CD8-positive, alpha-beta memory T cell (primary cell): ENCODE results near the gene ZBTB48. TPM values are rescaled to one million over a fixed set of nuclear protein-coding genes. Genes with fewer than 3 reads are reported as not detected.
"Not testable (repeated sequence)": the region's sequence is repeated elsewhere in the genome, so short reads cannot be mapped to it uniquely, and the experiment has no call there.

ENCODE experiments used
- CTCF ChIA-PET: fragments of 350-600 bp; sonication (Branson Sonifier 250); formaldehyde crosslinking; loops from one replicate; lab custom pipeline; 2021; ENCODE audit warnings: antibody characterized with exemption; lab: Charles Lee
- POLR2A ChIA-PET: fragments of 350-600 bp; sonication (Branson Sonifier 250); formaldehyde crosslinking; loops from one replicate; lab custom pipeline; 2021; ENCODE audit warnings: antibody characterized with exemption; lab: Charles Lee
- DNase-seq, 5 donors: peaks; one replicate each; pipeline versions ENCODE4 v3.0.0 to v3.0.0-alpha.2; 2020 to 2022; ENCODE audit warnings: mixed read lengths in 1 of 5
- H3K27ac ChIP-seq: one replicate; pipeline ENCODE4 v1.7.0; 2013; ENCODE audit warnings: low read depth, mild to moderate bottlenecking, low read length, moderate library complexity
- H3K27me3 ChIP-seq: 2 replicates; pipeline ENCODE4 v1.7.0; 2013; ENCODE audit warnings: low read length, mild to moderate bottlenecking; ENCODE audit not compliant: insufficient read depth, poor library complexity, severe bottlenecking
- H3K36me3 ChIP-seq: 2 replicates; pipeline ENCODE4 v1.7.0; 2013; ENCODE audit warnings: mild to moderate bottlenecking, low read length, moderate library complexity; ENCODE audit not compliant: insufficient read depth
- H3K4me1 ChIP-seq: 2 replicates; pipeline ENCODE4 v1.7.0; 2013; ENCODE audit warnings: mild to moderate bottlenecking, low read length, moderate library complexity; ENCODE audit not compliant: insufficient read depth
- H3K4me3 ChIP-seq: 2 replicates; pipeline ENCODE4 v1.7.0; 2013; ENCODE audit warnings: mild to moderate bottlenecking, low read length
- H3K9me3 ChIP-seq: 2 replicates; pipeline ENCODE4 v1.7.0; 2013; ENCODE audit warnings: mild to moderate bottlenecking, low read length
- H3K27ac Mint-ChIP-seq, 8 donors: one replicate each; pipeline ENCODE4 v1.8.0; 2020 to 2021; ENCODE audit warnings: mixed read lengths in 8 of 8, mild to moderate bottlenecking in 6 of 8, inconsistent platforms in 3 of 8, moderate library complexity in 3 of 8
- H3K27me3 Mint-ChIP-seq, 2 donors: one replicate each; pipeline ENCODE4 v1.8.0; 2020 to 2021; ENCODE audit warnings: mixed read lengths in 2 of 2, mild to moderate bottlenecking in 1 of 2, moderate library complexity in 1 of 2
- H3K36me3 Mint-ChIP-seq, 3 donors: one replicate each; pipeline ENCODE4 v1.8.0; 2020 to 2021; ENCODE audit warnings: mixed read lengths in 3 of 3, inconsistent platforms in 1 of 3, mild to moderate bottlenecking in 1 of 3
- H3K4me1 Mint-ChIP-seq, 3 donors: one replicate each; pipeline ENCODE4 v1.8.0; 2020 to 2021; ENCODE audit warnings: mixed read lengths in 3 of 3, inconsistent platforms in 1 of 3, mild to moderate bottlenecking in 1 of 3
- H3K4me3 Mint-ChIP-seq, 7 donors: one replicate each; pipeline ENCODE4 v1.8.0; 2020 to 2021; ENCODE audit warnings: mixed read lengths in 7 of 7, mild to moderate bottlenecking in 6 of 7, moderate library complexity in 4 of 7, inconsistent platforms in 2 of 7
- H3K9me3 Mint-ChIP-seq, 5 donors: one replicate each; pipeline ENCODE4 v1.8.0; 2020 to 2022; ENCODE audit warnings: mixed read lengths in 5 of 5, mild to moderate bottlenecking in 3 of 5, moderate library complexity in 2 of 5, inconsistent platforms in 1 of 5
- polyA plus RNA-seq: library from polyadenylated mRNA; unstranded; fragments of 300-500 nt; fragmentation: Illumina TruSeq; gene quantifications from one replicate; pipeline ENCODE4 v1.2.3, GENCODE V29; 2021
- total RNA-seq, 2 experiments: library from RNA; stranded (reverse); gene quantifications; one replicate each; pipeline ENCODE4 v1.2.3, GENCODE V29; 2021

The ZBTB48 gene
- total and polyA plus RNA-seq, 3 experiments from 2014 or later: 24.1 to 31.7 (median 25.0) TPM

DNA sequence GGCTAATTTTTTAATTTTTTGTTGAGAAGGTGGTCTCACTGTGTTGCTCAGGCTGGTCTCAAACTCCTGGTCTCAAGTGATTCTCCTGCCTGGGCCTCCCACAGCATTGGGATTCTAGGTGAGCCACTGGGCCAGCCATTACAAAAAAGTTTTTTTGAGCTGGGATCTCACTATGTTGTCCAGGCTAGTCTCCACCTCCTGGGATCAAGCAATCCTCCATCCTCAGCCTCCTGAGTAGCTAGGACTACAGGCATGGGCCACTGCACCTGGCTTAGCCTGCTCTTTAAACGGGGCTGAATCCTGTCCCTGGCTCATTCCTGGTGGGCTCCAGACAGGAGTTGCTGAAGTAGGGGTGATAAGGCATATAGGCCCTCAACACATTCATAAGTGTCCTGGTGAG lies 22.2 kb upstream of the ZBTB48 start:
- H3K4me3 Mint-ChIP-seq: peak overlapping the region in 1 of 7 donors; percentile 28
- peaks cover 11 to 14% (median 12%) of the 10 kb centered on the region in 3 donors for H3K4me1 Mint-ChIP-seq
- no peak for DNase-seq
- ChIA-PET CTCF (interaction anchor here (1.0 to 2.0 kb wide), 3 partner anchors 45 to 89 kb away, joined by 3 to 5 read pairs (median 3); partner anchors contain the start of gene KLHL21), POLR2A (interaction anchor here (0.5 to 0.7 kb wide), 2 partner anchors 46 to 64 kb away, joined by 3 to 7 read pairs; no protein-coding TSS in a partner anchor)
- Histone ChIP-seq H3K36me3 (no peaks in the 10 kb centered on the region), H3K27ac (no peak overlapping the region), H3K27me3 (no peaks in the 10 kb centered on the region), H3K4me1 (peaks cover 19% of the 10 kb centered on the region), H3K4me3 (no peak overlapping the region), H3K9me3 (no peaks in the 10 kb centered on the region)
- H3K36me3 Mint-ChIP-seq: no peaks in the 10 kb centered on the region
- no peak overlapping the region for H3K27ac Mint-ChIP-seq
- no peaks in the 10 kb centered on the region for H3K9me3 Mint-ChIP-seq
- no peaks in the 10 kb centered on the region for H3K27me3 Mint-ChIP-seq

DNA sequence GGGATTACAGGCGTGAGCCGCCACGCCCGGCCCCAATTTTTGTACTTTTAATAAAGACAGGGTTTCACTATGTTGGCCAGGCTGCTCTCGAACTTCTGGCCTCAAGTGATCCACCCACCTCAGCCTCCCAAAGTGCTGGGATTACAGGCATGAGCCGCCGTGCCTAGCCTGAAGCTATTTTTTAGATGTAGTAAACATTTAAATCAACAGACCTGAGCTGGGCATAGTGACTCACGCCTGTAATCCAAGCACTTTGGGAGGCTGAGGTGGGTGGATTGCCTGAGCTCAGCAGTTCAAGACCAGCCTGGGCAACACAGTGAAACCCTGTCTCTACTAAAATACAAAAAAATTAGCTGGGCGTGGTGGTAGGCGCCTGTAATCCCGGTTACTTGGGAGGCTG lies 20.6 kb upstream of the ZBTB48 start:
- H3K27me3 ChIP-seq, H3K27ac ChIP-seq, POLR2A ChIA-PET, H3K9me3 Mint-ChIP-seq, H3K4me3 Mint-ChIP-seq, H3K36me3 Mint-ChIP-seq, H3K9me3 ChIP-seq, H3K27me3 Mint-ChIP-seq, H3K36me3 ChIP-seq, DNase-seq, H3K4me1 ChIP-seq, H3K27ac Mint-ChIP-seq, CTCF ChIA-PET, H3K4me1 Mint-ChIP-seq, H3K4me3 ChIP-seq: not testable (repeated sequence)

GRCh38 chr1:6560267-6560666 lies 19.5 kb upstream of the ZBTB48 start:
- H3K27ac Mint-ChIP-seq: peak overlapping the region in 1 of 8 donors; percentile 47
- CTCF ChIA-PET: interaction anchor here (1.1 kb wide), 1 partner anchor 40 kb away, joined by 3 read pairs; no protein-coding TSS in a partner anchor
- POLR2A ChIA-PET: no interaction called here
- no peaks in the 10 kb centered on the region for H3K27me3 Mint-ChIP-seq
- DNase-seq: no peak
- no peaks in the 10 kb centered on the region for H3K9me3 Mint-ChIP-seq
- no peaks in the 10 kb centered on the region for H3K9me3 ChIP-seq
- H3K27me3 ChIP-seq: no peaks in the 10 kb centered on the region
- peaks cover 0 to 1% (median 0%) of the 10 kb centered on the region in 3 donors for H3K4me1 Mint-ChIP-seq
- no peaks in the 10 kb centered on the region for H3K36me3 Mint-ChIP-seq
- no peak overlapping the region for H3K4me3 ChIP-seq
- H3K36me3 ChIP-seq: no peaks in the 10 kb centered on the region
- H3K4me3 Mint-ChIP-seq: no peak overlapping the region
- no peaks in the 10 kb centered on the region for H3K4me1 ChIP-seq
- no peak overlapping the region for H3K27ac ChIP-seq

- POLR2A ChIA-PET: no interaction called here
- Histone ChIP-seq H3K27me3 (no peaks in the 10 kb centered on the region), H3K27ac (no peak overlapping the region), H3K4me1 (no peaks in the 10 kb centered on the region), H3K36me3 (no peaks in the 10 kb centered on the region), H3K4me3 (no peak overlapping the region), H3K9me3 (no peaks in the 10 kb centered on the region)
- CTCF ChIA-PET: interaction anchor here (1.7 kb wide), 1 partner anchor 9 kb away, joined by 4 read pairs; no protein-coding TSS in a partner anchor
- H3K4me1 Mint-ChIP-seq: no peaks in the 10 kb centered on the region
- H3K9me3 Mint-ChIP-seq: peaks cover 0 to 4% (median 0%) of the 10 kb centered on the region in 5 donors
- H3K36me3 Mint-ChIP-seq: no peaks in the 10 kb centered on the region
- H3K4me3 Mint-ChIP-seq: no peak overlapping the region
- DNase-seq: no peak
- H3K27me3 Mint-ChIP-seq: peaks cover 0 to 8% of the 10 kb centered on the region in 2 donors
- H3K27ac Mint-ChIP-seq: peak overlapping the region in 2 of 8 donors; percentile 4 to 43
Measured at GRCh38 chr1:6569033-6569432, 10.8 kb upstream of the ZBTB48 start.

DNA sequence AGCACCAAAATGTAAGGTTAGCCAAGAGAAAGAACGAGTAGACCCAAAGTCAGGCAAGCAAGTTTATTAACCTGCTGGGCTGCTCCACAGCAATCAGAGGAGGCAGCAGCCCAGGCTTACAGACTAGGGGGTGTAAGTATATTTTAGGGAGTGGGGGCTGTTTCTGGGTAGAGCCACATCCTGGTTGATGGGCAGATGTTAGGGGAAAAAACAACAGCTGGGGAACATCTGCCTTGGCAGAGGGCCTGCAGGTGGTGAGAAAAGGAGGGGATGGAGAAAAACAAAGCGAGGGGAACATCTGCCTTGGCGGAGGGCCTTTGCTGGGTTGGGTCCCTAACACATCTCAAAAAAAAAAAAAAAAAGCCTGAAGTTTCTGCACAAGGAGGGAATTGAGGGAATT lies 9.7 kb upstream of the ZBTB48 start:
- no peaks in the 10 kb centered on the region for H3K27me3 ChIP-seq
- H3K27me3 Mint-ChIP-seq: peaks cover 0 to 11% of the 10 kb centered on the region in 2 donors
- no peaks in the 10 kb centered on the region for H3K4me1 ChIP-seq
- no peak overlapping the region for H3K27ac Mint-ChIP-seq
- POLR2A ChIA-PET: interaction anchor here (0.9 kb wide), 1 partner anchor 10 kb away, joined by 3 read pairs; the partner anchor contains the start of gene ZBTB48
- H3K4me3 Mint-ChIP-seq: no peak overlapping the region
- no peak overlapping the region for H3K27ac ChIP-seq
- peaks cover 0 to 4% (median 0%) of the 10 kb centered on the region in 5 donors for H3K9me3 Mint-ChIP-seq
- H3K4me3 ChIP-seq: no peak overlapping the region
- CTCF ChIA-PET: interaction anchor here (1.5 kb wide), 1 partner anchor 147 kb away, joined by 3 read pairs; no protein-coding TSS in a partner anchor
- H3K36me3 Mint-ChIP-seq: no peaks in the 10 kb centered on the region
- DNase-seq: no peak
- H3K9me3 ChIP-seq: no peaks in the 10 kb centered on the region
- no peaks in the 10 kb centered on the region for H3K4me1 Mint-ChIP-seq
- H3K36me3 ChIP-seq: no peaks in the 10 kb centered on the region

DNA sequence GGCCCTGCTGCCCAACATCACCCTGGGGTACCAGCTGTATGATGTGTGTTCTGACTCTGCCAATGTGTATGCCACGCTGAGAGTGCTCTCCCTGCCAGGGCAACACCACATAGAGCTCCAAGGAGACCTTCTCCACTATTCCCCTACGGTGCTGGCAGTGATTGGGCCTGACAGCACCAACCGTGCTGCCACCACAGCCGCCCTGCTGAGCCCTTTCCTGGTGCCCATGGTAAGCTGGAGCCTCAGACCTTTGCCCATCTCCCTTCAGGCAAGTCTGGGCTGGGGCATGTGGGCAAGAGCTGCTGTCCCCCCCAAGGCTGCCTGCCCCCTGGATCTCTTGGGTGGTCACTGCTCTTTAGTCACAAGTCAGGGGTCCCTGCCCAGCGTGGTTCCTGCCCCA lies 8.8 kb upstream of the ZBTB48 start:
- no peaks in the 10 kb centered on the region for H3K4me1 Mint-ChIP-seq
- Histone ChIP-seq H3K4me3 (no peak overlapping the region), H3K4me1 (no peaks in the 10 kb centered on the region), H3K27ac (no peak overlapping the region), H3K9me3 (no peaks in the 10 kb centered on the region), H3K36me3 (no peaks in the 10 kb centered on the region), H3K27me3 (no peaks in the 10 kb centered on the region)
- ChIA-PET CTCF (interaction anchor here (1.5 kb wide), 1 partner anchor 148 kb away, joined by 3 read pairs; no protein-coding TSS in a partner anchor), POLR2A (interaction anchor here (0.6 to 0.9 kb wide), 2 partner anchors 9 to 62 kb away, joined by 3 read pairs; partner anchors contain the start of gene ZBTB48)
- H3K36me3 Mint-ChIP-seq: no peaks in the 10 kb centered on the region
- H3K4me3 Mint-ChIP-seq: no peak overlapping the region
- peaks cover 0 to 11% of the 10 kb centered on the region in 2 donors for H3K27me3 Mint-ChIP-seq
- DNase-seq: no peak
- no peak overlapping the region for H3K27ac Mint-ChIP-seq
- peaks cover 0 to 4% (median 0%) of the 10 kb centered on the region in 5 donors for H3K9me3 Mint-ChIP-seq

DNA sequence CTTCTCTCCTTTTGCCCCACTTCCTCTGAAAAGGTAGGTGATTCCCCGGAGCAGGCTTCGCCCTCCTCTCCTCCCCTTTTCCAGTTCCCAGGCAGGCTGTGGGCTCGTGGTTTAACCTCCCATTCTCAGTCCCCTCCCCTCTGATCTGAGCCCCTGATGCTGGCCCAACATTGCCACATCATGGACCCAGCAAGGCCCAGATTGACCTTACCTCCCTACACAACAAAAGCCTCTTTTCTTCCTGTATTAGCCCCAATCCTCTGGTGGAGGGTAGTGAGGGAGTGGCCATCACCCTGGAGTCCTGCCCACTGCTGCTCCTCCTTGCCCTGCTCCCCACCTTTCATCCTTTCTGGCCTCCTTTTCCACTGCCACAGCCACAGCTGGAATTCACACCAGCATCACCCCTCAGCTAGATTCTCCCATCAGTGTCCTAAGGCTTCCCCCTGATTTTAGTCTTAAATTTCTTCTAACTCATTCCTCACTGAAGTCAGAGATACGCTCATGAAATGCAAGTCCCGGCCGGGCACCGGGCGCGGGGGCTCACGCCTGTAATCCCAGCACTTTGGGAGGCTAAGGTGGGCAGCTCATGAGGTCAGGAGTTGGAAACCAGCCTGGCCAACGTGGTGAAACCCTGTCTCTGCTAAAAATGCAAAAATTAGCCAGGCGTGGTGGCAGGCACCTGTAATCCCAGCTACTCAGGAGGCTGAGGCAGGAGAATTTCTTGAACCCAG lies 7.0 kb upstream of the ZBTB48 start:
- CTCF ChIA-PET: interaction anchor here (3.3 kb wide), 1 partner anchor 18 kb away, joined by 10 read pairs; the partner anchor contains the start of genes NOL9 and TAS1R1
- H3K27me3 Mint-ChIP-seq: peaks cover 0 to 11% of the 10 kb centered on the region in 2 donors
- peak overlapping the region in 1 of 8 donors; percentile 19 for H3K27ac Mint-ChIP-seq
- Histone ChIP-seq H3K9me3 (no peaks in the 10 kb centered on the region), H3K4me3 (no peak overlapping the region), H3K36me3 (no peaks in the 10 kb centered on the region), H3K27ac (no peak overlapping the region), H3K4me1 (no peaks in the 10 kb centered on the region), H3K27me3 (no peaks in the 10 kb centered on the region)
- POLR2A ChIA-PET: no interaction called here
- no peaks in the 10 kb centered on the region for H3K4me1 Mint-ChIP-seq
- DNase-seq: no peak
- no peaks in the 10 kb centered on the region for H3K36me3 Mint-ChIP-seq
- H3K4me3 Mint-ChIP-seq: no peak overlapping the region
- peaks cover 0 to 4% (median 0%) of the 10 kb centered on the region in 5 donors for H3K9me3 Mint-ChIP-seq
